K562 (cell line): ENCODE measurements around the gene CAMSAP3. TPM values are rescaled to one million over a fixed set of nuclear protein-coding genes. Genes with fewer than 3 reads are reported as not detected.

Experiments
- CBX2 ChIP-seq: fragments of 200-600 bp; sonication (generic); IDR thresholded peaks from one replicate; pipeline ENCODE4 v1.6.1; 2012; ENCODE audit warnings: mild to moderate bottlenecking, low read length, inconsistent platforms; ENCODE audit not compliant: insufficient read depth, poor library complexity, severe bottlenecking
- CHD2 ChIP-seq: IDR thresholded peaks from 2 replicates; pipeline ENCODE4 v1.6.1; 2011; ENCODE audit warnings: low read depth, low read length
- ETV5 ChIP-seq: sonication (generic); formaldehyde crosslinking; IDR thresholded peaks from 2 replicates; pipeline ENCODE4 v1.4.0; 2020; ENCODE audit warnings: low read depth, mild to moderate bottlenecking, missing genetic modification reagents
- ETV6 ChIP-seq, 3 experiments: fragments of 150-350 bp in 1 of 3; sonication (generic) in 1 of 3; formaldehyde crosslinking in 1 of 3; IDR thresholded peaks; 2 replicates each; pipeline versions ENCODE4 v1.6.1 to v1.8.0; 2014 to 2022; ENCODE audit warnings: borderline replicate concordance in 2 of 3, low read depth in 2 of 3, antibody characterized with exemption in 1 of 3, low read length in 1 of 3, mild to moderate bottlenecking in 1 of 3, missing genetic modification reagents in 1 of 3
- MLX ChIP-seq, 2 experiments: fragments of 450-650 bp in 1 of 2; sonication (generic) in 1 of 2; formaldehyde crosslinking; conservative IDR thresholded peaks; 2 replicates each; pipeline versions ENCODE4 v1.4.0 to v1.8.1; 2020 to 2022; ENCODE audit warnings: mild to moderate bottlenecking in 1 of 2, missing genetic modification reagents in 1 of 2
- PTTG1 ChIP-seq: fragments of 450-650 bp; IDR thresholded peaks from 2 replicates; pipeline ENCODE4 v1.6.1; 2016; ENCODE audit warnings: low read depth, mild to moderate bottlenecking, missing genetic modification characterization, missing compliant biosample characterization
- SAP30 ChIP-seq: fragments of 200-600 bp; sonication (generic); IDR thresholded peaks from 2 replicates; pipeline ENCODE4 v1.6.1; 2012; ENCODE audit warnings: borderline replicate concordance, low read depth, mild to moderate bottlenecking, moderate library complexity, low read length, control low read depth, inconsistent platforms; ENCODE audit not compliant: insufficient read depth, poor library complexity, severe bottlenecking
- THRB ChIP-seq: fragments of 450-650 bp; formaldehyde crosslinking; conservative IDR thresholded peaks from 2 replicates; pipeline ENCODE4 v1.4.0; 2022; ENCODE audit warnings: mild to moderate bottlenecking, missing genetic modification characterization
- ZNF57 ChIP-seq: fragments of 450-650 bp; formaldehyde crosslinking; IDR thresholded peaks from 2 replicates; pipeline ENCODE4 v1.4.0; 2020; ENCODE audit warnings: mild to moderate bottlenecking, moderate library complexity
- ZNF830 ChIP-seq: fragments of 250-450 bp; sonication (Bioruptor Pico); IDR thresholded peaks from 2 replicates; pipeline ENCODE4 v1.5.0; 2021; ENCODE audit warnings: mild to moderate bottlenecking
- polyA plus RNA-seq, 8 experiments: library from polyadenylated mRNA; depleted of rRNA in 4 of 8; stranded (reverse) in 5 of 8; unstranded in 3 of 8; fragments of >200 nt; fragmentation: Nextera tagmentation in 2 of 8; fragmentation: Illumina TruSeq in 1 of 8; extraction: Ambion mirVana in 2 of 8; extraction: Trizol in 1 of 8; gene quantifications; 2 replicates each; pipeline versions ENCODE4 v1.2.1 to v1.2.3, GENCODE V29; 2011 to 2014; ENCODE audit warnings: inconsistent platforms in 1 of 8, missing spikeins in 1 of 8
- total RNA-seq, 7 experiments: library from RNA; depleted of rRNA in 6 of 7; stranded (reverse); fragments of >200 nt in 6 of 7; fragmentation: Illumina TruSeq in 2 of 7; extraction: Trizol in 2 of 7; gene quantifications; 2 replicates each; pipeline versions ENCODE4 v1.2.1 to v1.2.3, GENCODE V29; 2011 to 2021; ENCODE audit warnings: low replicate concordance in 1 of 7
- TF ChIP-seq, protein P1 (sequence below): fragments of 450-650 bp; IDR thresholded peaks from 2 replicates; pipeline ENCODE4 v1.6.1; 2018; ENCODE audit not compliant: partially characterized antibody
- TF ChIP-seq, protein P2 (sequence below): sonication (generic); formaldehyde crosslinking; IDR thresholded peaks from 2 replicates; pipeline ENCODE4 v1.8.1; 2023; ENCODE audit warnings: mild to moderate bottlenecking, missing genetic modification reagents
- TF ChIP-seq, protein P3 (sequence below): sonication (generic); formaldehyde crosslinking; IDR thresholded peaks from 2 replicates; pipeline ENCODE4 v1.8.1; 2023; ENCODE audit warnings: mild to moderate bottlenecking, missing genetic modification reagents, moderate library complexity

CAMSAP3 gene
- total and polyA plus RNA-seq, 9 of the 15 experiments (the other 6 are each of a cell fraction or from before 2014, with no cell fraction given), result 0.01 to 0.89 (median 0.22) TPM; not detected in 1

DNA sequence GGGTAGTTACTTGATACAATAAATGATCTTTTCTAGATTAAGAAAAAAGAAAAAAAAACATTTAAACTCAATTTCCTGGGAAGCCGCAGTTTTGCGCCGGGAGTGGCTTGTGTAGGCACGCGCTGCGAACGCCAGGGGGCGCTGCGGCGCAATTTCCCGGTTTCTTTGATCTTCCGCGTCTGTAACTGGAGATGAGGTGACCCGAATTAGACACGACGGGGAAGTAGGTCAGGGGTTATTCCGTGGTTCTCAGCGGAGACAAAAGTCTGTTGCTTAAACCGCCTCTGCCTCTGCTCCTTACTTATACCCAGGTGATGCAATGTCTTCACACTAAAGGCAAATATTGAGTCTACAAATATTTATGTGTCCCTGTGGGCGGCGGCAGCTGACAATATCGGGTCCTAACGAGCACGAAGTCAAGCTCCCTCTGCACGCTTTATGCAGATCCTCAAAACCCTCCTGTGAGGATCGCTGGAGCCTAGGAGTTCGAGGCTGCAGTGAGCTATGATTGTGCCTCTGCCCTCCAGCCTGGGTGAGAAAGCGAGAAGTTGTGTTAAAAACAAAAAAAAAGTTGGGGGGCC lies 56.5 kb downstream of the CAMSAP3 start (continued):
- TF ChIP-seq, protein P1, sequence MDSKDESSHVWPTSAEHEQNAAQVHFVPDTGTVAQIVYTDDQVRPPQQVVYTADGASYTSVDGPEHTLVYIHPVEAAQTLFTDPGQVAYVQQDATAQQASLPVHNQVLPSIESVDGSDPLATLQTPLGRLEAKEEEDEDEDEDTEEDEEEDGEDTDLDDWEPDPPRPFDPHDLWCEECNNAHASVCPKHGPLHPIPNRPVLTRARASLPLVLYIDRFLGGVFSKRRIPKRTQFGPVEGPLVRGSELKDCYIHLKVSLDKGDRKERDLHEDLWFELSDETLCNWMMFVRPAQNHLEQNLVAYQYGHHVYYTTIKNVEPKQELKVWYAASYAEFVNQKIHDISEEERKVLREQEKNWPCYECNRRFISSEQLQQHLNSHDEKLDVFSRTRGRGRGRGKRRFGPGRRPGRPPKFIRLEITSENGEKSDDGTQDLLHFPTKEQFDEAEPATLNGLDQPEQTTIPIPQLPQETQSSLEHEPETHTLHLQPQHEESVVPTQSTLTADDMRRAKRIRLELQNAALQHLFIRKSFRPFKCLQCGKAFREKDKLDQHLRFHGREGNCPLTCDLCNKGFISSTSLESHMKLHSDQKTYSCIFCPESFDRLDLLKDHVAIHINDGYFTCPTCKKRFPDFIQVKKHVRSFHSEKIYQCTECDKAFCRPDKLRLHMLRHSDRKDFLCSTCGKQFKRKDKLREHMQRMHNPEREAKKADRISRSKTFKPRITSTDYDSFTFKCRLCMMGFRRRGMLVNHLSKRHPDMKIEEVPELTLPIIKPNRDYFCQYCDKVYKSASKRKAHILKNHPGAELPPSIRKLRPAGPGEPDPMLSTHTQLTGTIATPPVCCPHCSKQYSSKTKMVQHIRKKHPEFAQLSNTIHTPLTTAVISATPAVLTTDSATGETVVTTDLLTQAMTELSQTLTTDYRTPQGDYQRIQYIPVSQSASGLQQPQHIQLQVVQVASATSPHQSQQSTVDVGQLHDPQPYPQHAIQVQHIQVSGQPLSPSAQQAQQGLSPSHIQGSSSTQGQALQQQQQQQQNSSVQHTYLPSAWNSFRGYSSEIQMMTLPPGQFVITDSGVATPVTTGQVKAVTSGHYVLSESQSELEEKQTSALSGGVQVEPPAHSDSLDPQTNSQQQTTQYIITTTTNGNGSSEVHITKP, result peak; percentile 45
- TF ChIP-seq SAP30, result no peak
- TF ChIP-seq PTTG1, result no peak
- TF ChIP-seq ZNF57, result no peak
- no peak for TF ChIP-seq THRB
- TF ChIP-seq ZNF830 (CRISPR knock-in tag), result no peak
- TF ChIP-seq, protein P2, sequence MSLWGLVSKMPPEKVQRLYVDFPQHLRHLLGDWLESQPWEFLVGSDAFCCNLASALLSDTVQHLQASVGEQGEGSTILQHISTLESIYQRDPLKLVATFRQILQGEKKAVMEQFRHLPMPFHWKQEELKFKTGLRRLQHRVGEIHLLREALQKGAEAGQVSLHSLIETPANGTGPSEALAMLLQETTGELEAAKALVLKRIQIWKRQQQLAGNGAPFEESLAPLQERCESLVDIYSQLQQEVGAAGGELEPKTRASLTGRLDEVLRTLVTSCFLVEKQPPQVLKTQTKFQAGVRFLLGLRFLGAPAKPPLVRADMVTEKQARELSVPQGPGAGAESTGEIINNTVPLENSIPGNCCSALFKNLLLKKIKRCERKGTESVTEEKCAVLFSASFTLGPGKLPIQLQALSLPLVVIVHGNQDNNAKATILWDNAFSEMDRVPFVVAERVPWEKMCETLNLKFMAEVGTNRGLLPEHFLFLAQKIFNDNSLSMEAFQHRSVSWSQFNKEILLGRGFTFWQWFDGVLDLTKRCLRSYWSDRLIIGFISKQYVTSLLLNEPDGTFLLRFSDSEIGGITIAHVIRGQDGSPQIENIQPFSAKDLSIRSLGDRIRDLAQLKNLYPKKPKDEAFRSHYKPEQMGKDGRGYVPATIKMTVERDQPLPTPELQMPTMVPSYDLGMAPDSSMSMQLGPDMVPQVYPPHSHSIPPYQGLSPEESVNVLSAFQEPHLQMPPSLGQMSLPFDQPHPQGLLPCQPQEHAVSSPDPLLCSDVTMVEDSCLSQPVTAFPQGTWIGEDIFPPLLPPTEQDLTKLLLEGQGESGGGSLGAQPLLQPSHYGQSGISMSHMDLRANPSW (CRISPR knock-in tag), result no peak
- TF ChIP-seq CBX2, result no peak
- 0 out of 4 replicates have a peak, but pooled peaks of 1 of the 2 experiments have one; percentile 53 for TF ChIP-seq ETV6 (IDR thresholded peaks at IDR 0.05; ENCODE audit: borderline replicate concordance in 1 of 2, low read depth in 2 of 2, low read length in 1 of 2)
- TF ChIP-seq ETV6 (CRISPR knock-in tag; IDR thresholded peaks at IDR 0.05; ENCODE audit: borderline replicate concordance), result no peak
- no peak for TF ChIP-seq CHD2
- no peak for TF ChIP-seq MLX (CRISPR knock-in tag; conservative IDR thresholded peaks at IDR 0.05)
- peak; percentile 64; the same call in 1 of the 2 replicates for TF ChIP-seq ETV5
- TF ChIP-seq, protein P3, sequence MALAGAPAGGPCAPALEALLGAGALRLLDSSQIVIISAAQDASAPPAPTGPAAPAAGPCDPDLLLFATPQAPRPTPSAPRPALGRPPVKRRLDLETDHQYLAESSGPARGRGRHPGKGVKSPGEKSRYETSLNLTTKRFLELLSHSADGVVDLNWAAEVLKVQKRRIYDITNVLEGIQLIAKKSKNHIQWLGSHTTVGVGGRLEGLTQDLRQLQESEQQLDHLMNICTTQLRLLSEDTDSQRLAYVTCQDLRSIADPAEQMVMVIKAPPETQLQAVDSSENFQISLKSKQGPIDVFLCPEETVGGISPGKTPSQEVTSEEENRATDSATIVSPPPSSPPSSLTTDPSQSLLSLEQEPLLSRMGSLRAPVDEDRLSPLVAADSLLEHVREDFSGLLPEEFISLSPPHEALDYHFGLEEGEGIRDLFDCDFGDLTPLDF, result no peak
